Retinal pigment epithelial cell (primary cell): ENCODE results near the gene GRK2.
"Not testable (repeated sequence)": the region's sequence is repeated elsewhere in the genome, so short reads cannot be mapped to it uniquely, and the experiment has no call there.

Experiments used
- DNase-seq: peaks from one replicate; pipeline ENCODE4 v3.0.0-alpha.2; 2010; ENCODE audit warnings: low read depth
- H3K4me3 ChIP-seq: 2 replicates; pipeline ENCODE4 v1.5.1; 2011; ENCODE audit warnings: mild to moderate bottlenecking, low read length, control low read depth, moderate library complexity
- CTCF ChIP-seq: conservative IDR thresholded peaks from 2 replicates; pipeline ENCODE4 v1.5.1; 2011; ENCODE audit warnings: low read depth, low read length, control low read depth, inconsistent platforms

The GRK2 gene

DNA sequence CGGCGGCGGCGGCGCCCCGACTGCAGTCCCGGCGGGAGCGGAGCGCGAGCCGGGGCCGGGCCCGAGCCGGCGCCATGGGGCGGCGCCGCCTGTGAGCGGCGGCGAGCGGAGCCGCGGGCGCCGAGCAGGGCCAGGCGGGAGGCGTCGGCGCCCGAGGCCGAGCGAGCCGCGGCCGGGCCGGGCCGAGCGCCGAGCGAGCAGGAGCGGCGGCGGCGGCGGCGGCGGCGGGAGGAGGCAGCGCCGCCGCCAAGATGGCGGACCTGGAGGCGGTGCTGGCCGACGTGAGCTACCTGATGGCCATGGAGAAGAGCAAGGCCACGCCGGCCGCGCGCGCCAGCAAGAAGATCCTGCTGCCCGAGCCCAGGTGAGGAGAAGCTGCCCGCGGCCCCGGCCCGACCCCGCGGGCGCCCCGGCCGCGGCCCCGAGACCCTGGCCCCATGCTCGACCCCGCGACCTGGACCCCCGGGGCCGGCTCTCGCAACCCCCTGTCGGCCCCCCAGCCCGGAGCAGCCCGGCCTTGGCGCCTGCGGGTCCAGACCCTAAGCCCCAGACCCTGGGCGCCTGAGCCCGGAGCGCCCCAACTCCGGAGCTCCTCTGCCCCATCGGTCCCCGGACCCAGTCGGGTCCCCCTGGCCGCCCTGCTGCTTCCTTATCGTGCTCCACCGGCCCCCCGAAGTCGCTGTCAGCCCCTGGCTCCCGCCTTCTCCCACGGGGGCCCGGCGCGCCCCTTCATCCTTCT, at the start of gene GRK2:
Gene GRK2 (plus strand): TSS at position 25 of the 739 bp plus-strand sequence. CDS start 227 bp downstream, at position 252.
- H3K4me3 ChIP-seq, result peak within 1 kb of the TSS; percentile 73
- no peak for DNase-seq
- no peak for TF ChIP-seq CTCF

- TF ChIP-seq CTCF, result no peak
- no peak overlapping the region for H3K4me3 ChIP-seq
Observed at GRCh38 chr11:67227726-67228125, 38.5 kb upstream of the GRK2 start.

DNA sequence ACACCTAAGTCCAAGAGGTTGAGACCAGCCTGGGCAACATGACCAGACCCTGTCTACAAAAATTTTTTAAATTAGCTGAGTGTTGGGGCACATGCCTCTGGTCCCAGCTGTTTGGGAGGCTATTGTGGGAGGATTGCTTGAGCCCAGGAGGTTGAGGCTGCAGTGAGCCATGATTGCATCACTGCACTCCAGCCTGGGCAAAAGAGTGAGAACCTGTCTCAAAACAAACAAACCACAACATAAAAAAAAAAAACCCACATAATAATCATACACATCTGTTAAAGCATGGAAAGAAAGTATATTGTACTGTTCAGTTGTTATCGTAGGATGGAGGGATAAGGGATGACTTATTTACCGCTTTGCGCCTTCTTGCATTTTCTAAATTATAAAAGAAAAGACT, 35.9 kb upstream of the GRK2 start:
- no peak for TF ChIP-seq CTCF
- no peak overlapping the region for H3K4me3 ChIP-seq
- no peak for DNase-seq

More at GRCh38 chr11:67227726-67228125, 38.5 kb upstream of the GRK2 start:
- DNase-seq, result no peak

- no peak for DNase-seq
- no peak for TF ChIP-seq CTCF
- H3K4me3 ChIP-seq, result no peak overlapping the region
Observed at GRCh38 chr11:67230886-67231285, 35.4 kb upstream of the GRK2 start.

GRCh38 chr11:67233584-67234190, 32.6 kb upstream of the GRK2 start:
- DNase-seq, result no peak
- H3K4me3 ChIP-seq, result no peak overlapping the region
- TF ChIP-seq CTCF, result no peak

GRCh38 chr11:67234571-67234970, 31.7 kb upstream of the GRK2 start:
- DNase-seq, H3K4me3 ChIP-seq: not testable (repeated sequence)

DNA sequence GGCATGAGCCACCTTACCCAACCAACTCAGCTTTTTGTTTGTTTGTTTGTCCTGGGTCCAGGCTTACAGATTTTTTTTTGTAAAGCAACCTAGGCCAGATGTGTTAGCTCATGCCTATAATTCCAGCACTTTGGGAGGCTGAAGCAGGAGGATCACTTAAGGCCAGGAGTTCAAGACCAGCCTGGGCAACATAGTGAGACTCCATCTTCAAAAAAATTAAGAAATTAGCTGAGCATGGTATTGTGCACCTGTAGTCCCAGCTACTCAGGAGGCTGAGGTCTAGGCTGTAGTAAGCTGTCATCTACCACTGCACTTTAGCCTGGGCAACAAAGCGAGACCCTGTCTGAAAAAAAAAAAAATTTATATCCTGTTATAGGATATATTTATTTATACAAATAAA, 28.7 kb upstream of the GRK2 start:
- DNase-seq, result no peak
- no peak overlapping the region for H3K4me3 ChIP-seq
- TF ChIP-seq CTCF, result no peak
